GM19455 (cell line): ENCODE data around the gene CAND2.
"Not testable (repeated sequence)": the region's sequence is repeated elsewhere in the genome, so short reads cannot be mapped to it uniquely, and the experiment has no call there.

ENCODE experiments used
- ATAC-seq: cut with Tn5 transposase; IDR thresholded peaks from one replicate; pipeline ENCODE4 v1.9.1; 2021; ENCODE audit not compliant: unreplicated experiment

CAND2 gene

GRCh38 chr3:12852201-12852600, 55.7 kb downstream of the CAND2 start:
- no peak for ATAC-seq

- ATAC-seq, result not testable (repeated sequence)
These were observed 57.4 kb downstream of the CAND2 start for GRCh38 chr3:12853847-12854246.

GRCh38 chr3:12854565-12854964, 58.1 kb downstream of the CAND2 start:
- no peak for ATAC-seq

GRCh38 chr3:12856626-12857025, 60.1 kb downstream of the CAND2 start:
- no peak for ATAC-seq

GRCh38 chr3:12859840-12860239, 63.4 kb downstream of the CAND2 start:
- ATAC-seq, result no peak

GRCh38 chr3:12861611-12862010, 65.1 kb downstream of the CAND2 start:
- ATAC-seq, result no peak

GRCh38 chr3:12862387-12862786, 65.9 kb downstream of the CAND2 start:
- ATAC-seq, result no peak

- no peak for ATAC-seq
These were observed 68.8 kb downstream of the CAND2 start for GRCh38 chr3:12865271-12865670.

- no peak for ATAC-seq
These were observed 70.4 kb downstream of the CAND2 start for GRCh38 chr3:12866836-12867235.

- peak; percentile 61 for ATAC-seq
These were observed 71.9 kb downstream of the CAND2 start for GRCh38 chr3:12868039-12869034.

- peak; percentile 63 for ATAC-seq
These were observed 72.6 kb downstream of the CAND2 start for GRCh38 chr3:12869035-12869621.

- no peak for ATAC-seq
These were observed 74.5 kb downstream of the CAND2 start for GRCh38 chr3:12870942-12871341.

GRCh38 chr3:12871404-12871983, 75.0 kb downstream of the CAND2 start:
- no peak for ATAC-seq

GRCh38 chr3:12875857-12876836, 79.7 kb downstream of the CAND2 start:
- no peak for ATAC-seq

- ATAC-seq, result no peak
These were observed 80.6 kb downstream of the CAND2 start for GRCh38 chr3:12877040-12877439.

- ATAC-seq, result no peak
These were observed 81.7 kb downstream of the CAND2 start for GRCh38 chr3:12878141-12878574.

- not testable (repeated sequence) for ATAC-seq
These were observed 82.3 kb downstream of the CAND2 start for GRCh38 chr3:12878758-12879157.

- no peak for ATAC-seq
These were observed 82.8 kb downstream of the CAND2 start for GRCh38 chr3:12879191-12879815.

GRCh38 chr3:12881858-12882257, 85.4 kb downstream of the CAND2 start:
- not testable (repeated sequence) for ATAC-seq
